RWPE2 (cell line): ENCODE data around the gene TSKS.

Experiments
- ATAC-seq: fragments of 200-7000 bp; cut with Tn5 transposase; 3 replicates; pipeline ENCODE4 v1.9.1; 2021; ENCODE audit warnings: low read depth
- DNase-seq: peaks from one replicate; pipeline ENCODE4 v3.0.0-alpha.2; 2020; ENCODE audit warnings: low spot score
- H3K27ac ChIP-seq: fragments of 450-650 bp; 2 replicates; pipeline ENCODE4 v1.5.1; 2017; ENCODE audit warnings: mild to moderate bottlenecking; ENCODE audit not compliant: poor library complexity, severe bottlenecking
- H3K27me3 ChIP-seq: fragments of 250-450 bp; sonication (Bioruptor Pico); 2 replicates; pipeline ENCODE4 v1.5.1; 2021; ENCODE audit warnings: mild to moderate bottlenecking, moderate library complexity; ENCODE audit not compliant: insufficient read depth, poor library complexity, severe bottlenecking
- H3K36me3 ChIP-seq: fragments of 250-450 bp; sonication (Bioruptor Pico); 2 replicates; pipeline ENCODE4 v1.5.1; 2020; ENCODE audit warnings: low read depth, mild to moderate bottlenecking, moderate library complexity
- H3K4me1 ChIP-seq: fragments of 250-450 bp; sonication (Bioruptor Pico); 2 replicates; pipeline ENCODE4 v1.5.1; 2021; ENCODE audit warnings: mild to moderate bottlenecking, moderate library complexity; ENCODE audit not compliant: insufficient read depth, poor library complexity, severe bottlenecking
- H3K4me3 ChIP-seq: fragments of 250-450 bp; sonication (Bioruptor Pico); 2 replicates; pipeline ENCODE4 v1.5.1; 2021; ENCODE audit warnings: mild to moderate bottlenecking, moderate library complexity; ENCODE audit not compliant: severe bottlenecking
- H3K9me3 ChIP-seq: fragments of 250-450 bp; sonication (Bioruptor Pico); 2 replicates; pipeline ENCODE4 v1.5.1; 2021; ENCODE audit warnings: mild to moderate bottlenecking, moderate library complexity; ENCODE audit not compliant: severe bottlenecking
- CTCF ChIP-seq: fragments of 450-650 bp; IDR thresholded peaks from one replicate; pipeline ENCODE4 v1.5.1; 2017; ENCODE audit warnings: mild to moderate bottlenecking, moderate library complexity; ENCODE audit not compliant: poor library complexity, severe bottlenecking

TSKS gene

DNA sequence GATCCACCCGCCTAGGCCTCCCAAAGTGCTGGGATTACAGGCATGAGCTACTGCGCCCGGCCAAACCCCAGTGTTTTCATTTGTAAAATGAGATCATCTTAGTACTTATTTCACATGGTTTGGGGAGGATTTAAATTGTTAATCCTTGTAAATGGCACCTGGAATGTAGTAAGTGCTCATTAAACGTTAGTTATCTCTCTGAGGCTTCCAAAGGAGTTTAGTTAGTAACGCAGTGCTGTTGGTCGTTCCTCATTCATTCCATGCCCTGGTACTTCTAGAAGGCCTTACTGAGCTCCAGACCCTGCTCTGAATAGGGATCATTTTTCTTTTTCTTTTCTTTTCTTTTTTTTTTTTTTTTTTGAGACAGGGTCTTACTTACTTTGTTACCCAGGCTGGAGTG lies 67.0 kb downstream of the TSKS start:
- Histone ChIP-seq H3K9me3 (no peaks in the 10 kb centered on the region), H3K4me3 (no peak overlapping the region), H3K4me1 (no peaks in the 10 kb centered on the region), H3K36me3 (0 out of 2 replicates have a peak, but pooled peaks cover 4% of the 10 kb centered on the region), H3K27ac (no peak overlapping the region), H3K27me3 (no peaks in the 10 kb centered on the region)
- ATAC-seq (no peak), DNase-seq (no peak)
- no peak for TF ChIP-seq CTCF

- Histone ChIP-seq H3K27ac (no peak overlapping the region), H3K36me3 (peaks cover 7% of the 10 kb centered on the region; the same call in 1 of the 2 replicates), H3K4me3 (no peak overlapping the region), H3K4me1 (no peaks in the 10 kb centered on the region), H3K27me3 (no peaks in the 10 kb centered on the region), H3K9me3 (no peaks in the 10 kb centered on the region)
- DNase-seq (no peak), ATAC-seq (no peak)
- TF ChIP-seq CTCF, result no peak
Observed at GRCh38 chr19:49692147-49692506, 71.0 kb downstream of the TSKS start.

GRCh38 chr19:49691243-49692146 lies 71.6 kb downstream of the TSKS start:
- H3K9me3 ChIP-seq, result no peaks in the 10 kb centered on the region
- DNase-seq (peak; percentile 76), ATAC-seq (peak; percentile 42)
- H3K27me3 ChIP-seq, result no peaks in the 10 kb centered on the region
- H3K4me1 ChIP-seq, result no peaks in the 10 kb centered on the region
- H3K27ac ChIP-seq, result peak overlapping the region; percentile 29
- no peak for TF ChIP-seq CTCF
- H3K4me3 ChIP-seq, result peak overlapping the region; percentile 40
- H3K36me3 ChIP-seq, result peaks cover 7% of the 10 kb centered on the region; the same call in 1 of the 2 replicates

DNA sequence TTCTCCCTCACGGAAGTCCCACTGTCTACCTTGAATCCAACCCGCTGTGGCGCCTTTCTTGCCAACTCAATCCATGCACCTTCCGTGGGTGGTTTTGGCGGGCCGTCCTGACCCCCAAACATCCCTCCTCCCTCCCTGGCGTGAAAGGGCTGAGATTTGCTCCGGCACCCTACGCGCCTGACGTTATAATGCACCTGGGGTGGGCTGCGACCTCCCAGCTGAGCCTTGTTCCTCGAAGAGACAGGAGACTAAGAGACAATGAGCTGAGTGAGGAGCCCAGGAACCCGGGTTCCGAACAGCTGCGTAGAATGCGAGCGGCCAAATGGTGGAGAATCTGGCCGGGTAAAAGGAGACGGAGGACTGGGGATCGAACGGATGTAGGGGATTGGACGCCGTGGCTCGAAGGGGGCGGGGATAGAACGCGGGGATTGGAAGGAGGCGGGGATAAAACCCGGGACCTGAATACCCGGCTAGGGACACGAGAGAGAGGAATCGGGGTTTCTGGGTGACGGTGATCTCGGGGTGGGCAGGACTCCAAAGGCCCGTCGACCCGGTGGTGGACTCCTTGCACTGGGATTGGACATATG lies 72.4 kb downstream of the TSKS start, which contains the start of gene CPT1C:
TSS of gene CPT1C (plus strand) at position 461 of the 587 bp plus-strand sequence. CDS start 1,137 bp downstream, outside the sequence.
- H3K4me1 ChIP-seq, result no peaks in the 10 kb centered on the region
- no peaks in the 10 kb centered on the region for H3K27me3 ChIP-seq
- H3K4me3 ChIP-seq, result peak within 1 kb of the TSS; percentile 40
- DNase-seq, result peak; percentile 85
- peak within 1 kb of the TSS; percentile 29 for H3K27ac ChIP-seq
- peaks cover 13% of the 10 kb centered on the region for H3K36me3 ChIP-seq
- ATAC-seq, result peak; percentile 77
- no peak for TF ChIP-seq CTCF
- no peaks in the 10 kb centered on the region for H3K9me3 ChIP-seq
